Measurements from ENCODE around the gene CXorf65. TPM values are rescaled to one million over a fixed set of nuclear protein-coding genes. Genes with fewer than 3 reads are reported as not detected.

Gene CXorf65
- total and polyA plus RNA-seq, 2 donors from 2014 or later, result 3.0 TPM; not detected in 1

- Histone ChIP-seq H3K4me1 (ENCODE audit: control insufficient read depth in 2 of 3, insufficient read depth in 2 of 3, low read depth in 1 of 3, low read length in 3 of 3) (no peaks in the 10 kb centered on the region), H3K9ac (ENCODE audit: low read length in 3 of 3) (no peak overlapping the region), H3K9me3 (ENCODE audit: control insufficient read depth in 2 of 3, insufficient read depth in 1 of 3, low read length in 3 of 3) (no peaks in the 10 kb centered on the region), H3K36me3 (ENCODE audit: control insufficient read depth in 2 of 3, insufficient read depth in 3 of 3, low read length in 3 of 3) (peaks cover 0 to 6% (median 6%) of the 10 kb centered on the region in 3 donors), H3K27me3 (ENCODE audit: control insufficient read depth, insufficient read depth, low read length) (no peaks in the 10 kb centered on the region), H3K4me3 (ENCODE audit: low read length in 3 of 3) (no peak overlapping the region), H3K27ac (ENCODE audit: low read depth in 2 of 2, low read length in 2 of 2) (no peak overlapping the region)
- no peak for TF ChIP-seq CTCF (IDR thresholded peaks at IDR 0.05; ENCODE audit: borderline replicate concordance, extremely low read depth, insufficient read depth)
- intact Hi-C loops (cut with DNase I), result no loop called here
- FAIRE-seq (no peak), DNase-seq (no peak)
These were observed 46.4 kb downstream of the CXorf65 start for GRCh38 chrX:71060127-71060526.

- H3K9ac ChIP-seq (ENCODE audit: low read length in 3 of 3), result no peak overlapping the region
- TF ChIP-seq CTCF (IDR thresholded peaks at IDR 0.05; ENCODE audit: borderline replicate concordance, extremely low read depth, insufficient read depth), result no peak
- peaks cover 0 to 6% (median 6%) of the 10 kb centered on the region in 3 donors for H3K36me3 ChIP-seq (ENCODE audit: control insufficient read depth in 2 of 3, insufficient read depth in 3 of 3, low read length in 3 of 3)
- H3K27me3 ChIP-seq (ENCODE audit: control insufficient read depth, insufficient read depth, low read length), result no peaks in the 10 kb centered on the region
- H3K4me3 ChIP-seq (ENCODE audit: low read length in 3 of 3), result no peak overlapping the region
- FAIRE-seq, result no peak
- no peak overlapping the region for H3K27ac ChIP-seq (ENCODE audit: low read depth in 2 of 2, low read length in 2 of 2)
- intact Hi-C loops (cut with DNase I), result no loop called here
- no peaks in the 10 kb centered on the region for H3K9me3 ChIP-seq (ENCODE audit: control insufficient read depth in 2 of 3, insufficient read depth in 1 of 3, low read length in 3 of 3)
- DNase-seq, result no peak
- no peaks in the 10 kb centered on the region for H3K4me1 ChIP-seq (ENCODE audit: control insufficient read depth in 2 of 3, insufficient read depth in 2 of 3, low read depth in 1 of 3, low read length in 3 of 3)
These were observed 48.6 kb downstream of the CXorf65 start for GRCh38 chrX:71057848-71058530.

- FAIRE-seq (no peak), DNase-seq (no peak)
- intact Hi-C loops (cut with DNase I), result no loop called here
- Histone ChIP-seq H3K27me3 (ENCODE audit: control insufficient read depth, insufficient read depth, low read length) (no peaks in the 10 kb centered on the region), H3K4me3 (ENCODE audit: low read length in 3 of 3) (no peak overlapping the region), H3K9me3 (ENCODE audit: control insufficient read depth in 2 of 3, insufficient read depth in 1 of 3, low read length in 3 of 3) (no peaks in the 10 kb centered on the region), H3K9ac (ENCODE audit: low read length in 3 of 3) (no peak overlapping the region), H3K36me3 (ENCODE audit: control insufficient read depth in 2 of 3, insufficient read depth in 3 of 3, low read length in 3 of 3) (peaks cover 0 to 6% (median 4%) of the 10 kb centered on the region in 3 donors), H3K27ac (ENCODE audit: low read depth in 2 of 2, low read length in 2 of 2) (no peak overlapping the region), H3K4me1 (ENCODE audit: control insufficient read depth in 2 of 3, insufficient read depth in 2 of 3, low read depth in 1 of 3, low read length in 3 of 3) (no peaks in the 10 kb centered on the region)
- no peak for TF ChIP-seq CTCF (IDR thresholded peaks at IDR 0.05; ENCODE audit: borderline replicate concordance, extremely low read depth, insufficient read depth)
These were observed 49.7 kb downstream of the CXorf65 start for GRCh38 chrX:71056867-71057266.

Other genes starting within 250 kb of the CXorf65 start
- gene TEX11, start 198.0 kb downstream of the CXorf65 start, total RNA-seq, result 0.28 TPM
- gene TEX11, start 198.0 kb downstream of the CXorf65 start, polyA plus RNA-seq (ENCODE audit: insufficient read depth, low read depth, low replicate concordance), result not detected
- not detected for gene SLC7A3, start 175.6 kb downstream of the CXorf65 start, total RNA-seq
- not detected for gene SLC7A3, start 175.6 kb downstream of the CXorf65 start, polyA plus RNA-seq (ENCODE audit: insufficient read depth, low read depth, low replicate concordance)
- gene SNX12, start 38.4 kb downstream of the CXorf65 start, total RNA-seq, result 70.1 TPM
- gene SNX12, start 38.4 kb downstream of the CXorf65 start, polyA plus RNA-seq (ENCODE audit: insufficient read depth, low read depth, low replicate concordance), result 48.9 TPM
- 18.6 TPM for gene FOXO4, start 10.9 kb downstream of the CXorf65 start, total RNA-seq
- 13.1 TPM for gene FOXO4, start 10.9 kb downstream of the CXorf65 start, polyA plus RNA-seq (ENCODE audit: insufficient read depth, low read depth, low replicate concordance)
- gene IL2RG, start 4.8 kb upstream of the CXorf65 start, total RNA-seq, result 15.0 TPM
- 3.1 TPM for gene IL2RG, start 4.8 kb upstream of the CXorf65 start, polyA plus RNA-seq (ENCODE audit: insufficient read depth, low read depth, low replicate concordance)
- gene MED12, start 11.9 kb upstream of the CXorf65 start, total RNA-seq, result 42.7 TPM
- gene MED12, start 11.9 kb upstream of the CXorf65 start, polyA plus RNA-seq (ENCODE audit: insufficient read depth, low read depth, low replicate concordance), result 5.2 TPM
- gene NLGN3, start 38.1 kb upstream of the CXorf65 start, total RNA-seq, result 0.82 TPM
- 0.97 TPM for gene NLGN3, start 38.1 kb upstream of the CXorf65 start, polyA plus RNA-seq (ENCODE audit: insufficient read depth, low read depth, low replicate concordance)
- gene GJB1, start 116.5 kb upstream of the CXorf65 start, total RNA-seq, result 22.4 TPM
- gene GJB1, start 116.5 kb upstream of the CXorf65 start, polyA plus RNA-seq (ENCODE audit: insufficient read depth, low read depth, low replicate concordance), result 59.0 TPM
- gene ZMYM3, start 147.4 kb upstream of the CXorf65 start, total RNA-seq, result 26.7 TPM
- 9.7 TPM for gene ZMYM3, start 147.4 kb upstream of the CXorf65 start, polyA plus RNA-seq (ENCODE audit: insufficient read depth, low read depth, low replicate concordance)
- 225 TPM for gene NONO, start 176.9 kb upstream of the CXorf65 start, total RNA-seq
- 126 TPM for gene NONO, start 176.9 kb upstream of the CXorf65 start, polyA plus RNA-seq (ENCODE audit: insufficient read depth, low read depth, low replicate concordance)
- 1.8 TPM for gene ITGB1BP2, start 195.0 kb upstream of the CXorf65 start, total RNA-seq
- 1.8 TPM for gene ITGB1BP2, start 195.0 kb upstream of the CXorf65 start, polyA plus RNA-seq (ENCODE audit: insufficient read depth, low read depth, low replicate concordance)

Data from kidney (tissue), 14 donors.